IgD-negative memory B cell (primary cell): ENCODE results near the gene USP32. TPM values are rescaled to one million over a fixed set of nuclear protein-coding genes. Genes with fewer than 3 reads are reported as not detected.
"Not testable (repeated sequence)": the region's sequence is repeated elsewhere in the genome, so short reads cannot be mapped to it uniquely, and the experiment has no call there.

Source experiments
- H3K27ac Mint-ChIP-seq, 3 donors: one replicate each; pipeline ENCODE4 v1.8.0; 2020 to 2022; ENCODE audit warnings: mild to moderate bottlenecking in 3 of 3, mixed read lengths in 3 of 3, moderate library complexity in 1 of 3
- H3K27me3 Mint-ChIP-seq: one replicate; pipeline ENCODE4 v1.8.0; 2021; ENCODE audit warnings: mixed read lengths
- H3K36me3 Mint-ChIP-seq: one replicate; pipeline ENCODE4 v1.8.0; 2020; ENCODE audit warnings: mild to moderate bottlenecking, mixed read lengths
- H3K4me1 Mint-ChIP-seq, 3 donors: one replicate each; pipeline ENCODE4 v1.8.0; 2020 to 2022; ENCODE audit warnings: mixed read lengths in 3 of 3, mild to moderate bottlenecking in 1 of 3
- H3K4me3 Mint-ChIP-seq, 4 donors: one replicate each; pipeline ENCODE4 v1.8.0; 2020 to 2022; ENCODE audit warnings: mild to moderate bottlenecking in 4 of 4, mixed read lengths in 4 of 4, moderate library complexity in 3 of 4
- H3K9me3 Mint-ChIP-seq, 3 donors: one replicate each; pipeline ENCODE4 v1.8.0; 2020 to 2021; ENCODE audit warnings: mixed read lengths in 3 of 3, mild to moderate bottlenecking in 1 of 3
- polyA plus RNA-seq: library from polyadenylated mRNA; unstranded; fragments of 300-500 nt; fragmentation: Illumina TruSeq; gene quantifications from one replicate; pipeline ENCODE4 v1.2.3, GENCODE V29; 2021

Gene USP32
- polyA plus RNA-seq, 1 donor from 2014 or later, result 6.5 TPM

DNA sequence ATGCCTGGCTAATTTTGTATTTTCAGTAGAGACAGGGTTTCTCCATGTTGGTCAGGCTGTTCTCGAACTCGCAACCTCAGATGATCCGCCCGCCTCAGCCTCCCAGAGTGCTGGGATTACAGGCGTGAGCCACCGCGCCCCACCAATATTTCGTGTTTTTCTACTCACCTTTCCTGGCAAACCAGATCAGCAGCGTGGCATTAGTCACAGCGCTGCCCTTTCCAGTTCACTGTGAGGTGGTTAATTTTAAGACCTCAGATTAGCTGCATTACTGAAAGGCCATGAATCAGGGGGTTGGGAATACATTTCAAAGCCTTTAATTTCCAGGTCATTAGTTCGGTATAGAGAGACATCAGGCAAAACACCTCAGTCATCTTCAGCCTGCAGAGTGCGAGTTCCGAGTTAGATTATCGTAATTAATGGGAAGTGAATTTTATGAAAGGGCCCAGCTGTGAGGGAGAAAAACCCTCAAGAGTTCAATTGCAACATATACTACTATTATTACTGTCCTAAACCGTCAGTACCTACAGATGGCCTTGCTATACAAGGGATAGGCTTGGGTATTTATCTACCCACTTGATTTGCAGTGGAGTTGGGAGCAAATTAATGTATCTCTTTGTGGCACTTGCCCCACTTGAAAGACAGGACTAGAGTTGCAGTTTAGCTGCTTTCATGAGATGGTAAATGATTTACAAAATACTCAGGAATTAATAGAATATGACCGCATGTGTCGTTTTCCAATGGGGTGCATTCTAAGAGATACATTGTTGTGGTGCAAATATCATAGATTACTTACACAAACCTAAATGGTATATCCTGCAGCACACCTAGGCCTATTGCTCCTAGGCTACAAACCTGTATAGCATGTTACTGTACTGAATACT lies 2.1 kb upstream of the USP32 start:
- no peaks in the 10 kb centered on the region for H3K36me3 Mint-ChIP-seq
- no peaks in the 10 kb centered on the region for H3K9me3 Mint-ChIP-seq
- peaks cover 35 to 50% (median 38%) of the 10 kb centered on the region in 3 donors for H3K4me1 Mint-ChIP-seq
- H3K27ac Mint-ChIP-seq, result peak overlapping the region in 2 of 3 donors; percentile 60 to 98
- peak overlapping the region in 2 of 4 donors; percentile 23 to 66 for H3K4me3 Mint-ChIP-seq
- H3K27me3 Mint-ChIP-seq, result no peaks in the 10 kb centered on the region

DNA sequence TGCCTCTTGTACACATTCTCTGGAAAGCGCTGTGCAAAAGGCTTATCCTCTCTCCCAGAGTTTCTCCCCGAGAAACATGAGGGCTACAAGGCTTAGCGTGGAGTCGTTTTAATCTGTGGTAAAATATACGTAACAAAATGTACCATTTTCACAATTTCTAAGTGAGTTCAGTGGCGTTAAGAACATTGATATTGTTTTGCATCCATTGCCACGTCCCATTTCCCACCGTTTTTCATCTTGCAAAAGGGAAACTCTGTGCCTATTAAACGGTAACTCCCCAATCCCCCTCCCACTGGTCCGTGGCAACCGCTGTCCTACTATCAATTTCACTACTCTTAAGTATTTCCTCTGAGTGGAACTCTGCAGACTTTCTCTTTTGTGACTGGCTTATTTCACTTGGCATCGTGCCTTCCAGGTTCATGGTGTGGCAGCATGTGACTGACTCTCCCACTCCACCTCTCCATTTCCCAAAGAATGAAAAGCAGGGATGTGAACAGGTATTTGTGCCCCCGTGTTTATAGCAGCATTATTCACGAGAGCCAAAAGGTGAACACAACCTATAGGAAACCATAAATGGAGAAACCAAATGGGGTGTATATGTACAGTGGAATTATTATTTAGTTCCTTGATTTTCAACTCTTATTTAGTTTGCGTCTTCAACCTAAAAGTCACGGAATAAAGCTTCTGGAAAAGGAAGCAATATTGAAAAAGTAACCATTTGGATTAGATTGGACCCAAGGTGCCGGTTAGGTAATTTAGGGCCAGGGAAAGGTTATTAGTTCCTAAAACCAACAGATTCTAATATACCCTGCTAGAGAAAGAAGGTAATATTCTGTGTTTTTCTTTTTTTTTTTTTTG lies 1.1 kb upstream of the USP32 start:
- Mint-ChIP-seq H3K36me3 (no peaks in the 10 kb centered on the region), H3K9me3 (no peaks in the 10 kb centered on the region), H3K27ac (peak overlapping the region; percentile 92 to 98 (median 98)), H3K4me3 (peak overlapping the region; percentile 94 to 97 (median 96)), H3K27me3 (no peaks in the 10 kb centered on the region), H3K4me1 (peaks cover 30 to 49% (median 42%) of the 10 kb centered on the region in 3 donors)

DNA sequence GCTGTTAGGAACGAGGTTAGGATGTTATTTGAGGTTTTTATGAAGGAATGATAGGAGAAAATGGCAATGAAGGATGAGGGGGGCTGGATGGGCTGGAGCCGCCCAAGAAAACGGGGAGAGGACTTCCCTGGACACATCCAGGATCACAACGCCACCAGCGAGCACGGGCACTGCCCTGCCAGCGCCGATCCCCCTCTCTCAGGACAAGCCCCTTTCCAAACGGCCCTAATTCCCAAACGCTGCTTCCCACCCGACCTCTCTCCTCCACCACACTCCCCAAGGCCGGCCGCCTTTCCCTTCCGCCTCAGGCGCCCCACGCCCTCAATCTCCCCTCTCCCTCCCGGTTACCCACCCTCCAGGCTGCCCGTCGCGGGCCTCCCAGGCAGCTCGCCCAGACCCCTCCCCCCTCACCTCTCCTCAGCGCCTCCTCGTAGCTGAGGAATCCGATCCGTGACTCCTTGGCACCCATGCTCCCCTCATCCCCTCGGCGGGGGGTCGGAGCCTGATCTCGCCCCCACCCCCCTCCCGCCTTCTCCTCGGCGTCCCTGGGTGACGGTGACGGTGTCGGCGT lies 377 bp downstream of the USP32 start:
- Mint-ChIP-seq H3K36me3 (no peaks in the 10 kb centered on the region), H3K4me3 (peak overlapping the region; percentile 94 to 97 (median 96)), H3K4me1 (peaks cover 24 to 46% (median 45%) of the 10 kb centered on the region in 3 donors), H3K27me3 (no peaks in the 10 kb centered on the region), H3K9me3 (no peaks in the 10 kb centered on the region), H3K27ac (peak overlapping the region; percentile 92 to 98 (median 98))

DNA sequence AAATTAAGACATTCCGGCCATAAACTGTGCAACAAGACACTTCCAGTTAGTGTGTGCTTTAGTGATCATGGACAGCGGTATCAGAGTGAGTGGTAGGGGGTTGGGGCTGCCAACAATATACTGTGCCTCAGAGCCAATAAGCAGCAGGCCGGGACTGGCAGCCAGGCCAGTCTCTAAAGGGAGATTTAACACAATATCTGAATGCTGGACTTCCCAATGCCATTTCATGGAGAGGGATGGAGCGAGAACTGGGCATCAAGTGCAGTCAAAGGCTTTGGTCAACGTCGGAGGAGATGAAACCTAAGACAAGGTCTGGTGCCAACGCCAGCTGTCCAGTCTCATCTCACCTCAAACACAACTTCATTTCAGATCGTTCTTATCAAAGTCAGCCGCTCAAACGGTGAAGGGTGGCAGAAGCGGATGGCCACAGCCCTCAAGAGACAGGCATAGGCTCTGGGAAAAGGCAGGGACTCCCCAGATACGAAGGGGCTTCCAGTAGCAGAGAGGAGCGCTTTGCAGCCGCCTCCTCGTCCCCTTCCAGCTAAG lies 935 bp downstream of the USP32 start:
- Mint-ChIP-seq H3K4me3 (peak overlapping the region; percentile 94 to 97 (median 96)), H3K27me3 (no peaks in the 10 kb centered on the region), H3K36me3 (no peaks in the 10 kb centered on the region), H3K9me3 (no peaks in the 10 kb centered on the region), H3K4me1 (peaks cover 27 to 46% (median 46%) of the 10 kb centered on the region in 3 donors), H3K27ac (peak overlapping the region; percentile 92 to 98 (median 98))

DNA sequence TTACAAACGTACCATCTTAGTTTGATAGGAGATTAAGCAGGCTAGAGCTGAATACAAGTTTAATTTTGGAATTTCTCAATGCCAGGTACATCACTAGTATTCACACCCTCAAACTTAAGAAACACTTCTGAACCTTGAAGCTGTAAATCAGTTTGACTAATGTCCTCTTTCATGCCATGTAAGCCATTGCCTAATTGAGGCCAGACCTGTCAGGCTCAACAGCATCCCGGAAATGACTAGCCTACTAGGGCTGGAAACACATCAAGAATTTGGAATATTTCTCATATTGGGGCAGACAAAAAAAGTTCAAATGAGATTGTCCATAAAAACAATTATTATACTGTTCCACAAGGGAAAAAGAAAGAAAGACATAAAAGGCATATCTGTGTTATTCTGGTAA lies 1.7 kb downstream of the USP32 start:
- Mint-ChIP-seq H3K27me3 (no peaks in the 10 kb centered on the region), H3K36me3 (no peaks in the 10 kb centered on the region), H3K4me1 (peaks cover 28 to 45% (median 45%) of the 10 kb centered on the region in 3 donors), H3K9me3 (no peaks in the 10 kb centered on the region), H3K27ac (peak overlapping the region; percentile 9 to 98 (median 92)), H3K4me3 (peak overlapping the region; percentile 74 to 97 (median 94))

DNA sequence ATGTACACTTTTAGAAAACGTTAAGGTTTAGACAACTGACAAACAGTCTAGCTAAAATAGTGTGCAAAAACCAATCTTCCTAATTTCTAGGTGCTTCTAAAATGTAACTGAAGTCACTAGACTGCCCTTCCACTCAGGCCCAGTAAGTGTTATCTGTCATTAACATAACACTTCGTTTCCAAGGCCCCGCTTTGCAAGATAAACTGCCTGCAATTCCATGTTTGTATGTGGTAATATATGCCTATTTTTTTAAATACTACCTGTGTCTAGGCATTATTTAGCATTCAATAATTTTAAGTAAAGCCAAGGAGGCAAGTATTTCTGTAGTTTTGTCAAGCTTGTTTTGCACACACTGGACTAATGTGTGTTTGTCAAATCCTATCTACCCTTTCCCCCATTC lies 3.2 kb downstream of the USP32 start:
- Mint-ChIP-seq H3K9me3 (no peaks in the 10 kb centered on the region), H3K36me3 (peaks cover 3% of the 10 kb centered on the region), H3K27ac (no peak overlapping the region), H3K4me1 (peaks cover 32 to 48% (median 42%) of the 10 kb centered on the region in 3 donors), H3K27me3 (no peaks in the 10 kb centered on the region), H3K4me3 (peak overlapping the region in 1 of 4 donors; percentile 50)

DNA sequence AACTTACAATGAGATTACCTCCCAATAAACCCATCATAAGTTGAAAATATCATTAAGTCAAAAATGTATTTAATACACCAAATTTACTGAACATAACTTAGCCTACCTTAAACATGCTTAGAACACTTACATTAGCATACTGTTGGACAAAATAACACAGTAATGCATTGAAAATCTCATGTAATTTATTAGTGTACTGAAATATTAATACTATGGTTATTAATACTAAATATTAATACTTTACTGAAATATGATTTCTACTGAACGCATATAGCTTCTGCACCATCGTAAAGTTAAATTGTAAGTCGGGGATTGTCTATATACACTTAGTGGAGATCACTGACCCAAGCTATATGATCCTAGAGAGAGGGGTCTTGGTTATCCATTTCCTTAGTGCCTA lies 4.3 kb downstream of the USP32 start:
- H3K9me3 Mint-ChIP-seq, result no peaks in the 10 kb centered on the region
- peaks cover 30 to 48% (median 43%) of the 10 kb centered on the region in 3 donors for H3K4me1 Mint-ChIP-seq
- H3K27ac Mint-ChIP-seq, result no peak overlapping the region
- H3K27me3 Mint-ChIP-seq, result no peaks in the 10 kb centered on the region
- peaks cover 3% of the 10 kb centered on the region for H3K36me3 Mint-ChIP-seq
- no peak overlapping the region for H3K4me3 Mint-ChIP-seq

DNA sequence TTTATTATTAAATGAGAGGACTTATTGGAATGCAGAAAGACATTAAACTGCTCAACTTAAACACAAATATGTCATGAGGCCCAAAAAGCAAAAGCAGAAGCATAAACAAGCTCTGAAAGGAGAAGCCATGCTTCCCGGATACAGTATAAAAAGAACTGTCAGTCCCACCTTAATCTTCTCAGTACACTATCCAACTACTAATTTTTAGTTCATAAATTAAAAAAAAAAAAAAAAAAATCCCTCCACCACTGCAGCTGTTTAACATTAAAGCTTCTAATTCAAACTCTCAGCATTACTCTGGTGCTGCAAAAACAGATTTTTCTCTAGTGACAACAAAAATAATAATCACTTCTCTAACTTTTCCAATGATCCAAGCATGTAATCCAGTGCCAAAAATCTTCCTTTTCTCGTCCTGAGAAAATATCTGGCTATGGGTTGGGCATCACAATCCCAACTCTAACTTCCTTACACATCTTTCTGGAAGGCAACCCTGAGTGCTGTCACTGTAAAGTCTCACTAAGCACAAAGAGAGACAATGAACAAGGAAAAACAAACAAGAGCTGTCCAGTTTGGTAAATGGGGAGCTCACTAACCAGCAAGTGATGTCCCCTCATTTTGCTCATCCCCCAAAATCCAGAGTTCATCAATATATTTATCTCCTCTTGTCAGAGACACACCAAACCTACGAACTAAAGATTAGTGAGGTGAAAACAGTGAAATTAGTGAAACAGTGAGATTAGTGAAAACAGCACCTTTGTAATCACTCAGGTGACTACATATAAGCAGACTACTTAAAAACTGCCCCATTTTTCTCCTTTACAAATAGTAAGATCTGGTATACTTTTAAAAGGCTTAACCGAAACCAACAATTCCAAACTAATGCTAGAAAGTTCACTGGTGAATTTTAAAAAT lies 5.5 kb downstream of the USP32 start:
- Mint-ChIP-seq H3K27me3 (no peaks in the 10 kb centered on the region), H3K9me3 (no peaks in the 10 kb centered on the region), H3K36me3 (peaks cover 3% of the 10 kb centered on the region), H3K27ac (no peak overlapping the region), H3K4me1 (peaks cover 30 to 51% (median 43%) of the 10 kb centered on the region in 3 donors), H3K4me3 (peak overlapping the region in 1 of 4 donors; percentile 26)

DNA sequence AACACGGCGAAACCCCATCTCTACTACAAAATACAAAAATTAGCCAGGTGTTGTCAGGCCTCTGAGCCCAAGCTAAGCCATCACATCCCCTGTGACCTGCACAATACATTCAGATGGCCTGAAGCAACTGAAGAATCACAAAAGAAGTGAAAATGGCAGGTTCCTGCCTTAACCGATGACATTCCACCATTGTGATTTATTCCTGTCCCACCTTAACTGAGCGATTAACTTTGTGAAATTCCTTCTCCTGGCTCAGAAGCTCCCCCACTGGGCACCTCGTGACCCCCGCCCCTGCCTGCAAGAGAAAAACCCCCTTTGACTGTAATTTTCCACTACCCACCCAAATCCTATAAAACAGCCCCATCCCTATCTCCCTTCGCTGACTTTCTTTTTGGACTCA lies 7.0 kb downstream of the USP32 start:
- H3K4me1 Mint-ChIP-seq, result peaks cover 19 to 38% (median 29%) of the 10 kb centered on the region in 3 donors
- H3K36me3 Mint-ChIP-seq, H3K4me3 Mint-ChIP-seq, H3K27ac Mint-ChIP-seq, H3K27me3 Mint-ChIP-seq, H3K9me3 Mint-ChIP-seq: not testable (repeated sequence)

DNA sequence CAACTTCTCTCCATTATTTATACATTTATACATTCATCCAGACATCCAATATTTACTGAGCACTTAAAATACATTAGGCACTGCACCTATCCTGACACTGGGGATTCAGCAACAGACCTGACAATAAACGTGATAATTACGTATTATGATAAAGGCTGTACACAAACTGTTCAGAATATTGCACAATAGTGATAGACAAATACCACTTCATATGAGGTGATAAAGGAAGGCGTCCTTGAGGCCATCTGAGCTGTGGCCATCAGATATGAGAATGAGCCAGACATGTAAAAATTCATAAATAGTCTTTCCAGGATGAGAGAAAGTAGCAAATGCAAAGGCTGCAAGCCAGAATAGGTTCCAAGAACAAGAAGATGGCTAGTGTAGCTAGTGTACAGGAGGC lies 8.6 kb downstream of the USP32 start:
- Mint-ChIP-seq H3K4me3 (no peak overlapping the region), H3K9me3 (no peaks in the 10 kb centered on the region), H3K36me3 (peaks cover 3% of the 10 kb centered on the region), H3K4me1 (peaks cover 17 to 32% (median 23%) of the 10 kb centered on the region in 3 donors), H3K27ac (no peak overlapping the region), H3K27me3 (no peaks in the 10 kb centered on the region)

DNA sequence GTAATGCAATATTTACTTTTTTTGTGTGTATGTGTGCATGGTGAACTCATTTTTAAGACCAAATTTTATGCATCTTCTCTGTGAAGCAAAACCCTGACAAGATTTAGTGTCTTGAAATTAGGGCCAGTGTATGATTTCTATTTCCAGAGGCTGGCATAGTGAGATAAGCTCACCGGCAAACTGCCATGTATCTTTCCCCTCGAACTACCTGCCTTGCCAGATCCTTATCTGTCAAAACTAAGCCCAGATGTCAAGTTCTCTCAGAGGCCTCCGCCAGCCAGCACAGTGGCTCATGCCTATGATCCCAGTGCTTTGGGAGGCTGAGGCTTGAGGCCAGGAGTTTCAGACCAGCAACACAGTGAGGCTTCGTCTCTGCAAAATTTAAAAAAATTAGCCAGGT lies 10.0 kb downstream of the USP32 start:
- H3K4me3 Mint-ChIP-seq, result no peak overlapping the region
- H3K27ac Mint-ChIP-seq, result peak overlapping the region in 1 of 3 donors; percentile 67
- peaks cover 17 to 26% (median 19%) of the 10 kb centered on the region in 3 donors for H3K4me1 Mint-ChIP-seq
- peaks cover 3% of the 10 kb centered on the region for H3K36me3 Mint-ChIP-seq
- H3K27me3 Mint-ChIP-seq, result no peaks in the 10 kb centered on the region
- H3K9me3 Mint-ChIP-seq, result no peaks in the 10 kb centered on the region

DNA sequence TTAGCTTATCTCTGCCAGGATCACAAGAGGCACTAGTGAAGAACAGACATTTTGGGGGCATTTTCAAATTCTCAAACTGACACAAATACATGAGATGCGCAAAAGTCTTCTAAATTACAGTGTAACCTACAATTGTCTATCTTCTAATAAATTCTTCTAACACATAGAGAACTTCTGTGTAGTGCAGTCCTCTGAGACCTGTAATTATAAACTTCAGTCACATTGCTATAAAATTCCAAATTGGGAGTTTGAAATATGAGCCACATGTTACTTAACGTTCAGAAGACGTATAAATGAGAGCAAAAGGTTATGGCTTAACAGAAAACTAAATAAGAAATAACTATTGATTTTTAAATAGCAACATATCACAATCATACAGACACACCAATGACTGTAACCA lies 12.5 kb downstream of the USP32 start:
- not testable (repeated sequence) for H3K36me3 Mint-ChIP-seq, H3K9me3 Mint-ChIP-seq, H3K27me3 Mint-ChIP-seq, H3K27ac Mint-ChIP-seq, H3K4me3 Mint-ChIP-seq
- peaks cover 10 to 12% (median 10%) of the 10 kb centered on the region in 3 donors for H3K4me1 Mint-ChIP-seq

DNA sequence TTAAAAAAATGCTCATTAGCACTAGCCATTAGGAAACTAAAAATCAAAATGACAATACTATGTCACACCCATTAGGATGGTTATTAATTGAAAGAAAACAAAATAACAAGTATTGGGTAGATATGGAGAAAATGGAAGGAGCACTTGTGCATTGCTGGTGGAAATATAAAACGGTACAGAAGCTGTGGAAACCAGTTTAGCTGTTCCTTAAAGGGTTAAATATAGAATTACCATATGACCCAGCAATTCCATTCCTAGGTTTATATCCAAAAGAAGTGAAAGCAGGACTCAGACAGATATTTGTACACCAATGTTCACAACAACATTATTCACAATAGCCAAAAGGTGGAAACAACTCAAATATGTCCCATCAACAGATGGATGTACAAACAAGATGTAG lies 13.7 kb downstream of the USP32 start:
- not testable (repeated sequence) for H3K4me3 Mint-ChIP-seq, H3K27me3 Mint-ChIP-seq, H3K4me1 Mint-ChIP-seq, H3K9me3 Mint-ChIP-seq, H3K36me3 Mint-ChIP-seq, H3K27ac Mint-ChIP-seq
